Activated CD4-positive, alpha-beta T cell treated with anti-CD3 and anti-CD28 coated beads, Interleukin-2, amount 50 U/mL, for 16 hours (primary cell): ENCODE data around the gene OR5AR1.
A peak's percentile ranks its signal among the peaks of the same experiment; 100 is the strongest.
"Not testable (repeated sequence)": the region's sequence is repeated elsewhere in the genome, so short reads cannot be mapped to it uniquely, and the experiment has no call there.

Experiments
- DNase-seq: peaks from one replicate; pipeline ENCODE4 v3.0.0-alpha.2; 2020

Gene OR5AR1

GRCh38 chr11:56663386-56663785 is at the start of gene OR5AR1:
OR5AR1 (plus strand) TSS chr11:56663686; CDS start chr11:56663686, 0 bp downstream.
- no peak for DNase-seq

- peak; percentile 41 for DNase-seq
Measured at GRCh38 chr11:56624661-56625110, 38.8 kb upstream of the OR5AR1 start.

GRCh38 chr11:56625946-56626345 is 37.5 kb upstream of the OR5AR1 start:
- DNase-seq = no peak

GRCh38 chr11:56632329-56632728 is 31.2 kb upstream of the OR5AR1 start:
- DNase-seq = no peak

- no peak for DNase-seq
Measured at GRCh38 chr11:56636861-56637260, 26.6 kb upstream of the OR5AR1 start.

- no peak for DNase-seq
Measured at GRCh38 chr11:56637500-56637899, 26.0 kb upstream of the OR5AR1 start.

- no peak for DNase-seq
Measured at GRCh38 chr11:56642339-56642738, 21.1 kb upstream of the OR5AR1 start, which contains the start of gene OR5AP2. OR5AP2 (minus strand) TSS chr11:56642439; CDS start chr11:56642439, 0 bp downstream.

GRCh38 chr11:56659755-56660154 is 3.7 kb upstream of the OR5AR1 start:
- DNase-seq = no peak

GRCh38 chr11:56670984-56671383 is 7.5 kb downstream of the OR5AR1 start:
- no peak for DNase-seq

- DNase-seq = no peak
Measured at GRCh38 chr11:56688554-56689100, 25.1 kb downstream of the OR5AR1 start.

GRCh38 chr11:56691179-56691578 is 27.7 kb downstream of the OR5AR1 start:
- not testable (repeated sequence) for DNase-seq

GRCh38 chr11:56693428-56693827 is 29.9 kb downstream of the OR5AR1 start:
- no peak for DNase-seq

- no peak for DNase-seq
Measured at GRCh38 chr11:56698795-56699194, 35.3 kb downstream of the OR5AR1 start, which contains the start of gene OR9G1. OR9G1 (plus strand) TSS chr11:56699095; CDS start chr11:56700388, 1,293 bp downstream.

- no peak for DNase-seq
Measured at GRCh38 chr11:56700242-56700913, 36.9 kb downstream of the OR5AR1 start.

- no peak for DNase-seq
Measured at GRCh38 chr11:56700914-56701485, 37.5 kb downstream of the OR5AR1 start.

- no peak for DNase-seq
Measured at GRCh38 chr11:56705784-56706396, 42.4 kb downstream of the OR5AR1 start.

- no peak for DNase-seq
Measured at GRCh38 chr11:56706486-56706885, 43.0 kb downstream of the OR5AR1 start.

- DNase-seq = no peak
Measured at GRCh38 chr11:56714206-56714605, 50.7 kb downstream of the OR5AR1 start.
